Gastrocnemius medialis (tissue), 4 donors: Measurements from ENCODE around the gene OR10A5. TPM values are rescaled to one million over a fixed set of nuclear protein-coding genes. Genes with fewer than 3 reads are reported as not detected.

Experiments
- ATAC-seq, 2 donors: fragments of 150-250 bp; one replicate each; pipeline ENCODE4 v1.9.1; 2016
- DNase-seq, 2 donors: peaks; one replicate each; pipeline ENCODE4 v3.0.0-alpha.2; 2019
- H3K27ac ChIP-seq, 4 donors: fragments of 200-600 bp; sonication (generic); 1 replicate in 1 of 4; 2 replicates in 3 of 4; pipeline ENCODE4 v1.5.1; 2016 to 2018; ENCODE audit warnings: mild to moderate bottlenecking in 2 of 4, moderate library complexity in 1 of 4
- H3K27me3 ChIP-seq, 3 donors: fragments of 200-600 bp; sonication (generic) in 2 of 3; 1 replicate in 1 of 3; 2 replicates in 2 of 3; pipeline versions ENCODE4 v1.5.1 to v1.6.0; 2016 to 2019; ENCODE audit warnings: mild to moderate bottlenecking in 1 of 3, moderate library complexity in 1 of 3
- H3K36me3 ChIP-seq, 2 donors: fragments of 200-600 bp; sonication (generic) in 1 of 2; one replicate each; pipeline ENCODE4 v1.5.1; 2017 to 2018
- H3K4me1 ChIP-seq, 2 donors: fragments of 200-600 bp; sonication (generic) in 1 of 2; one replicate each; pipeline ENCODE4 v1.5.1; 2016 to 2017; ENCODE audit warnings: mild to moderate bottlenecking in 2 of 2
- H3K4me3 ChIP-seq, 4 donors: fragments of 200-600 bp; sonication (generic) in 3 of 4; 1 replicate in 1 of 4; 2 replicates in 3 of 4; pipeline ENCODE4 v1.5.1; 2016 to 2019; ENCODE audit warnings: mild to moderate bottlenecking in 2 of 4
- H3K9me3 ChIP-seq, 3 donors: fragments of 200-600 bp; sonication (generic) in 2 of 3; 1 replicate in 1 of 3; 2 replicates in 2 of 3; pipeline ENCODE4 v1.5.1; 2016 to 2019
- POLR2A ChIP-seq, 2 donors: fragments of 450-650 bp; IDR thresholded peaks; one replicate each; pipeline ENCODE4 v1.6.1; 2017; ENCODE audit warnings: antibody characterized with exemption in 2 of 2, mild to moderate bottlenecking in 2 of 2, moderate library complexity in 2 of 2
- in situ Hi-C, 4 donors: fragments of 200-750 bp; cut with MboI; loops; one replicate each; pipeline versions ENCODE4 v1.15.0 to v1.8.0; 2017; ENCODE audit warnings: low sequenced_read_pairs in 4 of 4
- intact Hi-C: fragments of 100-400 bp; cut with DNase I; formaldehyde crosslinking; loops from one replicate; pipeline ENCODE4 v1.15.1; 2023; ENCODE audit warnings: low total_unique reads
- total RNA-seq, 4 donors: library from RNA; depleted of rRNA; stranded (reverse); fragments of >200 nt; gene quantifications; one replicate each; pipeline versions ENCODE4 v1.1.0 to v1.2.3, GENCODE V29; 2016
- TF ChIP-seq, protein P1 (sequence below), 5 experiments: fragments of 450-650 bp in 3 of 5; fragments of 200-600 bp in 2 of 5; sonication (generic) in 2 of 5; IDR thresholded peaks in 4 of 5; conservative IDR thresholded peaks in 1 of 5; 1 replicate in 4 of 5; 2 replicates in 1 of 5; pipeline ENCODE4 v1.5.1; 2016 to 2019; ENCODE audit warnings: antibody characterized with exemption in 5 of 5, mild to moderate bottlenecking in 3 of 5, moderate library complexity in 3 of 5

OR10A5 gene
- total RNA-seq, 4 donors from 2014 or later = not detected

- ATAC-seq (no peak), DNase-seq (no peak)
- Histone ChIP-seq H3K27me3 (no peaks in the 10 kb centered on the region), H3K4me1 (no peaks in the 10 kb centered on the region), H3K9me3 (no peaks in the 10 kb centered on the region), H3K4me3 (no peak overlapping the region), H3K36me3 (no peaks in the 10 kb centered on the region), H3K27ac (no peak overlapping the region)
- no peak for TF ChIP-seq POLR2A (IDR thresholded peaks at IDR 0.05)
- intact Hi-C loops (no loop called here), in situ Hi-C loops (loop anchor here in 1 of 4 donors (25.0 kb wide), 1 partner anchor 109 kb away; the partner anchor contains the start of gene ZNF215)
These were observed 17.4 kb upstream of the OR10A5 start for GRCh38 chr11:6828103-6828502.

GRCh38 chr11:6833356-6833755 is 12.1 kb upstream of the OR10A5 start:
- intact Hi-C loops = no loop called here
- ATAC-seq (no peak), DNase-seq (no peak)
- Histone ChIP-seq H3K27ac (no peak overlapping the region), H3K4me3 (no peak overlapping the region), H3K9me3 (no peaks in the 10 kb centered on the region), H3K4me1 (no peaks in the 10 kb centered on the region), H3K36me3 (no peaks in the 10 kb centered on the region), H3K27me3 (no peaks in the 10 kb centered on the region)
- in situ Hi-C loops = loop anchor here in 1 of 4 donors (25.0 kb wide), 1 partner anchor 104 kb away; the partner anchor contains the start of gene ZNF215
- TF ChIP-seq, protein P1, sequence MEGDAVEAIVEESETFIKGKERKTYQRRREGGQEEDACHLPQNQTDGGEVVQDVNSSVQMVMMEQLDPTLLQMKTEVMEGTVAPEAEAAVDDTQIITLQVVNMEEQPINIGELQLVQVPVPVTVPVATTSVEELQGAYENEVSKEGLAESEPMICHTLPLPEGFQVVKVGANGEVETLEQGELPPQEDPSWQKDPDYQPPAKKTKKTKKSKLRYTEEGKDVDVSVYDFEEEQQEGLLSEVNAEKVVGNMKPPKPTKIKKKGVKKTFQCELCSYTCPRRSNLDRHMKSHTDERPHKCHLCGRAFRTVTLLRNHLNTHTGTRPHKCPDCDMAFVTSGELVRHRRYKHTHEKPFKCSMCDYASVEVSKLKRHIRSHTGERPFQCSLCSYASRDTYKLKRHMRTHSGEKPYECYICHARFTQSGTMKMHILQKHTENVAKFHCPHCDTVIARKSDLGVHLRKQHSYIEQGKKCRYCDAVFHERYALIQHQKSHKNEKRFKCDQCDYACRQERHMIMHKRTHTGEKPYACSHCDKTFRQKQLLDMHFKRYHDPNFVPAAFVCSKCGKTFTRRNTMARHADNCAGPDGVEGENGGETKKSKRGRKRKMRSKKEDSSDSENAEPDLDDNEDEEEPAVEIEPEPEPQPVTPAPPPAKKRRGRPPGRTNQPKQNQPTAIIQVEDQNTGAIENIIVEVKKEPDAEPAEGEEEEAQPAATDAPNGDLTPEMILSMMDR (IDR thresholded peaks at IDR 0.05 in 4 of 5, conservative IDR thresholded peaks at IDR 0.05 in 1 of 5) = no peak
- TF ChIP-seq POLR2A (IDR thresholded peaks at IDR 0.05) = no peak

GRCh38 chr11:6834021-6834420 is 11.5 kb upstream of the OR10A5 start:
- H3K36me3 ChIP-seq = no peaks in the 10 kb centered on the region
- intact Hi-C loops (no loop called here), in situ Hi-C loops (loop anchor here in 1 of 4 donors (25.0 kb wide), 1 partner anchor 103 kb away; the partner anchor contains the start of gene ZNF215)
- H3K4me1 ChIP-seq = no peaks in the 10 kb centered on the region
- DNase-seq (no peak), ATAC-seq (no peak)
- no peaks in the 10 kb centered on the region for H3K9me3 ChIP-seq
- no peaks in the 10 kb centered on the region for H3K27me3 ChIP-seq
- TF ChIP-seq POLR2A (IDR thresholded peaks at IDR 0.05) = no peak
- TF ChIP-seq, protein P1 (IDR thresholded peaks at IDR 0.05 in 4 of 5, conservative IDR thresholded peaks at IDR 0.05 in 1 of 5) = no peak
- no peak overlapping the region for H3K4me3 ChIP-seq
- H3K27ac ChIP-seq = no peak overlapping the region

DNA sequence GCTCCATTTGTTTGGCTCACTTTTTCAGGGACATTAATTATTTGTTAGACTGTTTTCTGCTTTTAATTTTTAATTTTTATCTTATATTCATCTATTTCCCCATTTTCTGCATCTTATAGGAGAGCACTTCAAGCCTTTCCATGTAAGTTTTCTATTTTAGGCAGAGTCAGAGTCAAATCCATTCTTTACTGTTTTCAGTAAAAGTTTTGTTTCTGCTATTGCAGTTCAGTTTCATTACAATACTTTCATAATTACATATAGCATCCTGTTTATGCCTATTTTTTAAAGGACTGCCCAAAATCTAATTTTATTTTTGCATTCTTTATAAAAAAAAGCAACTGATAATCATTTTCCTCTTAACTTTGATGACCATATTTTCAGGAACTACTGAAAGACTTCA is 3.8 kb upstream of the OR10A5 start:
- in situ Hi-C loops = loop anchor here in 1 of 4 donors (25.0 kb wide), 1 partner anchor 96 kb away; the partner anchor contains the start of gene ZNF215
- intact Hi-C loops = no loop called here
- Histone ChIP-seq H3K4me1 (no peaks in the 10 kb centered on the region), H3K27ac (no peak overlapping the region), H3K27me3 (no peaks in the 10 kb centered on the region), H3K36me3 (no peaks in the 10 kb centered on the region), H3K4me3 (no peak overlapping the region), H3K9me3 (no peaks in the 10 kb centered on the region)
- TF ChIP-seq, protein P1 (IDR thresholded peaks at IDR 0.05 in 4 of 5, conservative IDR thresholded peaks at IDR 0.05 in 1 of 5) = no peak
- no peak for TF ChIP-seq POLR2A (IDR thresholded peaks at IDR 0.05)
- no peak for DNase-seq
- no peak for ATAC-seq

DNA sequence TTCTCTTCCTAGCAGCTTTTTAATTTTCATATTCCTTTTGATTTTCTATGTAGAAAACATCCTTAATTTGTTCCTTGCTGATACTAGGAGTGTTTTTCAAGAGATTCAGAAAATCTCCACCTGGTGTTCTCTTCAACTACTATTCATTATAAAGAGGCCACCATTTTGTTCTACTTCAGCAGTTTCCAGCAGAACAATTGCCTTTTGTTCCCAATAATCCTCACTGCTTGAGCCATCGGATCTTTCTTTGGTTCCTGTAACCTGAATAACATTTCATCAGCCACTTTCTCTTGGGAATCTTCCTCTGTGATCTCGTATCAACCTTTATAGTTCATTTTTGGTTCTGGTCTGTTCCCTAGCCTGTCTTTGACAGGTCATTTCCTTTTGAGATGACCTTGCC is 1.8 kb upstream of the OR10A5 start:
- Histone ChIP-seq H3K27me3 (no peaks in the 10 kb centered on the region), H3K27ac (no peak overlapping the region), H3K4me3 (no peak overlapping the region), H3K9me3 (no peaks in the 10 kb centered on the region), H3K36me3 (no peaks in the 10 kb centered on the region), H3K4me1 (no peaks in the 10 kb centered on the region)
- ATAC-seq = no peak
- in situ Hi-C loops = loop anchor here in 1 of 4 donors (25.0 kb wide), 1 partner anchor 94 kb away; the partner anchor contains the start of gene ZNF215
- intact Hi-C loops = no loop called here
- DNase-seq = no peak
- TF ChIP-seq POLR2A (IDR thresholded peaks at IDR 0.05) = no peak
- TF ChIP-seq, protein P1 (IDR thresholded peaks at IDR 0.05 in 4 of 5, conservative IDR thresholded peaks at IDR 0.05 in 1 of 5) = no peak
